Ishikawa (cell line): ENCODE measurements around the gene TRMT61A.

Experiments
- CEBPB ChIP-seq: IDR thresholded peaks from 2 replicates; pipeline ENCODE4 v1.6.1; 2012
- CREB1 ChIP-seq: IDR thresholded peaks from 2 replicates; pipeline ENCODE4 v1.6.1; 2012; ENCODE audit warnings: low read depth
- EGR1 ChIP-seq: IDR thresholded peaks from 2 replicates; pipeline ENCODE4 v1.6.1; 2012
- EP300 ChIP-seq: IDR thresholded peaks from 2 replicates; pipeline ENCODE4 v1.6.1; 2012; ENCODE audit warnings: borderline replicate concordance
- FOXM1 ChIP-seq: IDR thresholded peaks from 2 replicates; pipeline ENCODE4 v1.6.1; 2012; ENCODE audit warnings: low read depth, borderline replicate concordance
- NFIC ChIP-seq: IDR thresholded peaks from 2 replicates; pipeline ENCODE4 v1.6.1; 2012
- RAD21 ChIP-seq: IDR thresholded peaks from 2 replicates; pipeline ENCODE4 v1.6.1; 2012; ENCODE audit warnings: low read depth
- REST ChIP-seq: IDR thresholded peaks from 2 replicates; pipeline ENCODE4 v1.6.1; 2012; ENCODE audit warnings: low read depth, mild to moderate bottlenecking
- TAF1 ChIP-seq: IDR thresholded peaks from 2 replicates; pipeline ENCODE4 v1.6.1; 2012; ENCODE audit warnings: low read depth, mild to moderate bottlenecking
- TCF12 ChIP-seq: IDR thresholded peaks from 2 replicates; pipeline ENCODE4 v1.6.1; 2012; ENCODE audit warnings: low read depth
- TEAD4 ChIP-seq: IDR thresholded peaks from 2 replicates; pipeline ENCODE4 v1.6.1; 2012
- USF1 ChIP-seq: IDR thresholded peaks from 2 replicates; pipeline ENCODE4 v1.6.1; 2012
- YY1 ChIP-seq: IDR thresholded peaks from 2 replicates; pipeline ENCODE4 v1.6.1; 2012; ENCODE audit warnings: low read depth
- ZBTB7A ChIP-seq: IDR thresholded peaks from 2 replicates; pipeline ENCODE4 v1.6.1; 2012; ENCODE audit warnings: low read depth
- TF ChIP-seq, protein P1 (sequence below): IDR thresholded peaks from 2 replicates; pipeline ENCODE4 v1.6.1; 2012

The TRMT61A gene

GRCh38 chr14:103538291-103539055, 9.5 kb downstream of the TRMT61A start:
- TF ChIP-seq RAD21 = no peak
- no peak for TF ChIP-seq YY1
- no peak for TF ChIP-seq EP300
- no peak for TF ChIP-seq NFIC
- TF ChIP-seq TEAD4 = no peak
- TF ChIP-seq CREB1 = no peak

DNA sequence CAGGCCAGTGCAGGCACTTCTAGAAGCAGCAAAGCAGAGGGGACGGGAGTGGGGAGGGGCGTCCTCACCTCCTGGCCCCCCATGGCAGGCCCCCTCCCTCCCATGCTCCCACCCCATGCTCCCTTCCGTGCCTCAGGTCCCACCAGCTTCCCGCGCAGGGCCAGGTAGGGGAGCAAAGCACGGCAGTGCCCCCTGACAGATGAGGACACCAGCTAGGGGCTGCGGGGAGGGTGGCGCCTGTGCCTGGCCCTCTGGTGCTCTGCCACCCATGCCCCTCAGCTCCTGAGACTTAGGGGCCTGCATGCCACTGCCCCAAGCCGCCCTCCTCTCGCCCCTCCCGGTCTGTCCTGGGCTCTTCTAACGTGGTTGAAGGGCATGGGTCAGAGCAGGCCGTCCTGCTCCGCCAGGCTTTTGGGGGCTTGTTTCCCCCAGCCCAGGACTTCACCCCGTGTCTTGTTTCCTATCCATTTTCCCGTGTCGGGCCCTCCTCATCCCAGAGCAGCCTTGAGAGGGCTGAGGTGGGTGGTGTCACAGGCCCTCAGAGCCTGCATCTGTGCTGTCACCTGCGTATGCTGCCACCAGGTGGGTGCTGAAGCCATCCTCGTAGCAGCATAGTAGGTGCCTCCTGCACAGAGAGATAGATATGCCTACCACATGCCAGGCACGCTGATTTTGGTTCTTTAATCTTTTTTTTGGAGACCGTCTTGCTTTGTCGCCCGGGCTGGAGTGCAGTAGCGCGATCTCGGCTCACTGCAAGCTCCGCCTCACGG, 10.2 kb downstream of the TRMT61A start:
- no peak for TF ChIP-seq FOXM1
- TF ChIP-seq RAD21 = 0 out of 2 replicates have a peak, but pooled peaks have one; percentile 7

DNA sequence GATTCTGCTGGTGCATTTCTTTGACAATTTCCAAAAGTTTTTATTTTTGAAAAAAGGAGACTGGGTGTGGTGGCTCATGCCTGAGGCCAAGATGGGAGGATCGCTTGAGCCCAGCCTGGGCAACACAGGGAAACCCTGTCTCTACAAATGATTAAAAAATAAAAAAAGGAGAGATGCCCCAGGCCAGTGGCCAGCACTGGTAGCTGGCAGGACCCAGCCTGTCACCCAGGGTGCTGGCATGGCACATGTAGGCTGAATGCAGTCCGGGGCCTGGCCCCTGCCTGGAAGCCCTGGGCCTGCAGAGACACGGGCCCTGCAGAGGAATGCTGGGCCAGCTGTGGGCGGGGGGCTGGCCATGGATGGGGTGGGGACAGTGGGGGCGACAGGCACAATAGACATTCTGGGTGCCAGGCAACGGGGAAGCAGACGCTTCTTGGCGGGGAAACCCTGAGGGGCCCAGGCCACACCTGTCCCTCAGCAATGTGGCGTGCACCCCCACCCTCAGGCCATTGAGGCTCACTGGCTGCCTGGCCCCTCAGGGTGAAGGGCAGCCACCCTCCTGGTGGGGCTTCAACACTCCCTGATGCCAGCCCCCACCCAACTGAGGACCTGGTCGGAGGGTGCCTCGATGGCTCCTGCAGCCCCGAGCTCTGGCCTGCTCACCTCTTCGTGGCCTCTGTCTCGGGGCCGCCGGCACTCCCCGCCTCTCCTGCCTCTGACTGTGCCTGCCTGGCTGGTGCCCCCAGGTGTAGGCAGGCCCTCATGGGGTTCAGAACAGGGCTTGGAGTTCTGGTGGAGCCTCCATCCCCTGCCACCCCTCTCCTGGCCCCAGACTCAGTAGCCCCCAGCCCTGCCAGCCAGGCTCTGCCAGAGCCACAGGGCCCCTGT, 12.1 kb downstream of the TRMT61A start:
- TF ChIP-seq TCF12 (no peak), FOXM1 (no peak), USF1 (no peak), NFIC (no peak), RAD21 (no peak), EGR1 (no peak), TEAD4 (no peak)

DNA sequence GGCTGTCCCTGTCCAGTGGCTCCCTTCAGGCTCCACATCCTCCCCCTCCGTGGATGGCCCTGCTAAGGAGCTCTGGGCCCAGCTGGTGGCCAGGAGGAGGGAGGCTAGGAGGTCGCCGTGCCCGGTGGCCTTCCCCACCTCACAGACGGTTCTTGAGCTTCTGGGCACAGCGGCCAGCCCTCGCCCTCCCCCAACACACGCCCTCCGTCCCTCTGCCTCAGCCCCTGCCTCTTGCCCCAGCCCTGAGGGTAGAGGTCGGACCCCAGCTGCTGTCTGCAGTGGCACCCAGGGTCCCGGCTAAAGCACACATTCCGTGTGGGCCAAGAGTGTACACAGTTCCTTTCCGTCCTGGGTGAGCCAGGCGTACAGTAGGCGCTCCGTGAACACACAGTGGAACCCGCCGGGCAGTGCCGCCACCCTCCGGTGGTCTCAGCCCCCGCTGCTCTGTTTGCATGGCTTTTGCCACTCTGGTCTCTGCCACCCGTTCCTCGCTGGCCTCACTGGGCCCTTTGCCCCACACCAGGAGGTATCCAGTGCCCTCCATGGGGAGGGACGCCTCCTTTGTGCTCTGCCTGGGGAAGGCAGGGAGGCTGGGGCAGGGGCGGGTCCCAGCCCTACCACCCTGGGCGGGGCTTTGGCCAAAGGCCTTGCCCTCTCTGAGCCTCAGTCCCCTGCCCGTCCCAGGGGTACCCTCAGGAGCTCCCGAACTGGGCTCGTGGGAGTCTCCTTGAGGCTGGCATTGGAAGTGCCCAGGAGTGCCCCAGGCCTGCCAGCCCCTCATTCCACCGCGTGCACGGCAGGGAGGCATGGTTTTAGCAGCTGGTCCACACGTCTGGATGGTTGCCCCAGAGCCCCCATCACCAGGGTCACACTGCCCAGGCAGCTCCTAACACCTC, 13.0 kb downstream of the TRMT61A start:
- TF ChIP-seq, protein P1, sequence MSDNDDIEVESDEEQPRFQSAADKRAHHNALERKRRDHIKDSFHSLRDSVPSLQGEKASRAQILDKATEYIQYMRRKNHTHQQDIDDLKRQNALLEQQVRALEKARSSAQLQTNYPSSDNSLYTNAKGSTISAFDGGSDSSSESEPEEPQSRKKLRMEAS = peak; percentile 17; the same call in 1 of the 2 replicates
- no peak for TF ChIP-seq EGR1

DNA sequence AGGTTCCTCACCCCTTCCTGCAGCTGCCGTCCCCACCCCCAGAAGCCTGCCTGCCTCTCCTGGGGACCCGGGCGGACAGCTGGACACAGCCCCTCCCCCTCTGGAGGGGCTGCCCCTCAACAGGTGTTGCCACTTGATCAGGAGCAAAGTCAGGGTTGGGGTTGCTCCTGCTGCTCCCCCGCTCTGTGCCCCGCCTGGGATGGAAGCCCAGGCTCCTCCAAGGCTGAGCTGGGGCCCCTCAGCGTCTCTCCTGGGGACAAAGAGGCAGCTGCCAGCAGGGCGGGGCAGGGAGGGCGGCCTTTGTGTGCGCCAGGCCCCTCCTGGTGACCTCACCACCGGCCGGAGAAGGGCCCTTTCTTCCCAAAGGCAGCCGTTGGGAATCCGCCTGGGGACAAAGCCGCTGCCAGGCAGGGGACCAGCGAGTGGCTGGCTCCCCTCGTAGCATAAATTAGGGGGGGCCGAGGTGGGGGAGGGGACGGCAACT, 13.7 kb downstream of the TRMT61A start:
- TF ChIP-seq TAF1 = peak; percentile 30; the same call in 1 of the 2 replicates
- TF ChIP-seq TCF12 = peak; percentile 54; the same call in 1 of the 2 replicates
- peak; percentile 41; the same call in 1 of the 2 replicates for TF ChIP-seq EP300
- TF ChIP-seq USF1 = no peak
- peak; percentile 34; the same call in 1 of the 2 replicates for TF ChIP-seq NFIC
- TF ChIP-seq TEAD4 = no peak

DNA sequence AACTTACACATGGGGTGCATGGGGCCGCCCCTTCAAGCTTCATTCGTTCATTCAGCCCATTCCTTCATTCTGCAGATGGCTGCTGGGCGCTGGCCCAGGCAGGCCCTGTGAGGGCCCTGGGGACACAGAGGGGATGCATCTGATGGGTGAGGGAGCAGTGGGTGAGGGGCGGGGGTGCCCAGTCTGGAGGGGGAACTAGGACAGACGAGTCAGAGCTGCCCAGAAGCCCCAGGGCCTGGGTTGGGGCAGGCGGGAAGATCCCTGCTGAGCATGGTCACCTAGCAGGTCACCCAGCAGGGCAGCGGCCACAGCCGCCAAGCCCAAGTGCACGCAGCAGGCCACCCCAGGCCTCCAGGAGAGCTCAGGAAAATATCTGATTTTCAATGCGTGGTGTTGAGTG, 14.1 kb downstream of the TRMT61A start:
- TF ChIP-seq FOXM1 = peak; percentile 20; the same call in 1 of the 2 replicates
- no peak for TF ChIP-seq RAD21
- no peak for TF ChIP-seq TAF1
- no peak for TF ChIP-seq REST
- no peak for TF ChIP-seq CREB1
- TF ChIP-seq NFIC = no peak
- no peak for TF ChIP-seq YY1
- no peak for TF ChIP-seq EGR1
- no peak for TF ChIP-seq TEAD4
- no peak; the same call in 1 of the 2 replicates for TF ChIP-seq EP300
- TF ChIP-seq, protein P1 = no peak
- TF ChIP-seq USF1 = no peak
- TF ChIP-seq CEBPB = no peak
- peak; percentile 63; the same call in 1 of the 2 replicates for TF ChIP-seq TCF12
- TF ChIP-seq ZBTB7A = 0 out of 2 replicates have a peak, but pooled peaks have one; percentile 47
